Ovary (tissue), 9 donors: ENCODE results near the gene PPIL6. TPM values are rescaled to one million over a fixed set of nuclear protein-coding genes. Genes with fewer than 3 reads are reported as not detected.

Experiments
- DNase-seq, 5 donors: peaks; one replicate each; pipeline ENCODE4 v3.0.0-alpha.2; 2019 to 2020
- H3K27ac ChIP-seq, 2 donors: fragments of 200-600 bp; one replicate each; pipeline versions ENCODE4 v1.5.1 to v1.8.0; 2019 to 2022
- H3K27me3 ChIP-seq: fragments of 200-600 bp; one replicate; pipeline ENCODE4 v1.8.0; 2022
- H3K36me3 ChIP-seq: fragments of 200-600 bp; sonication (generic); one replicate; pipeline ENCODE4 v1.5.1; 2019
- H3K4me1 ChIP-seq: one replicate; pipeline ENCODE4 v1.8.1; 2013; ENCODE audit warnings: mild to moderate bottlenecking, moderate library complexity; ENCODE audit not compliant: insufficient read depth
- H3K4me3 ChIP-seq: fragments of 200-600 bp; sonication (generic); one replicate; pipeline ENCODE4 v1.5.1; 2017
- H3K9me3 ChIP-seq, 2 donors: fragments of 200-600 bp in 1 of 2; sonication (generic) in 1 of 2; one replicate each; pipeline versions ENCODE4 v1.5.1 to v1.8.1; 2013 to 2019; ENCODE audit warnings: mild to moderate bottlenecking in 1 of 2, moderate library complexity in 1 of 2
- CTCF ChIP-seq, 3 donors: fragments of 450-650 bp in 2 of 3; fragments of 200-600 bp in 1 of 3; IDR thresholded peaks; one replicate each; pipeline versions ENCODE4 v1.5.1 to v1.8.0; 2016 to 2022; ENCODE audit warnings: antibody characterized with exemption in 3 of 3, mild to moderate bottlenecking in 1 of 3
- EP300 ChIP-seq: sonication (generic); formaldehyde crosslinking; IDR thresholded peaks from one replicate; pipeline ENCODE4 v1.6.1; 2017; ENCODE audit warnings: antibody characterized with exemption
- POLR2A ChIP-seq: fragments of 450-650 bp; IDR thresholded peaks from one replicate; pipeline ENCODE4 v1.6.1; 2017; ENCODE audit warnings: antibody characterized with exemption, mild to moderate bottlenecking, moderate library complexity
- WGBS, 3 donors: extraction: QIAGEN DNeasy Blood & Tissue Kit in 1 of 3; methylation state at CpG; one replicate each; pipeline versions ENCODE4 v1.1.5 to v1.1.7; 2013 to 2017; 5-methylcytosine and 5-hydroxymethylcytosine counted together
- intact Hi-C, 4 donors: fragments of 100-400 bp; cut with DNase I; formaldehyde crosslinking; loops; one replicate each; pipeline versions ENCODE4 v1.11.0 to v1.15.1; 2022 to 2023
- polyA plus RNA-seq, 2 donors: library from polyadenylated mRNA; stranded (reverse); fragments of 200-250 nt in 1 of 2; fragments of 350-450 nt in 1 of 2; fragmentation: Illumina TruSeq in 1 of 2; extraction: RNeasy Lipid Tissue Mini Kit (QIAGEN cat#74804) in 1 of 2; gene quantifications; one replicate each; pipeline ENCODE4 v1.2.3, GENCODE V29; 2013 to 2014
- total RNA-seq, 7 donors: library from RNA; depleted of rRNA in 2 of 7; stranded (reverse); fragments of >200 nt in 2 of 7; fragmentation: NEBNext Ultra II Directional in 3 of 7; extraction: Animal tissue kit (Norgen Biotek cat#: 25700) in 3 of 7; gene quantifications; one replicate each; pipeline versions ENCODE4 v1.1.0 to v1.2.4, GENCODE V29; 2016 to 2023
- donor health status: DM: no; HTN: no; CAD: no; lungs with moderate emphysema.
- donor health status: DM: no; HTN: no; CAD: no.
- donor health status: Bipolar disorder and iron deficiency.
- donor health status: DM: yes; HTN: yes; CAD: no.
- donor health status: DM: no; HTN: no; CAD: no.
- donor health status: DM: yes; HTN: yes; CAD: no.

Gene PPIL6
- total and polyA plus RNA-seq, 9 donors = 6.3 to 29.8 (median 10.9) TPM

- Histone ChIP-seq H3K4me3 (no peak overlapping the region), H3K4me1 (peaks cover 7% of the 10 kb centered on the region), H3K27me3 (no peaks in the 10 kb centered on the region), H3K36me3 (no peaks in the 10 kb centered on the region), H3K27ac (no peak overlapping the region), H3K9me3 (no peaks in the 10 kb centered on the region)
- no peak for DNase-seq
- intact Hi-C loops = no loop called here
- WGBS, 3 donors = 79 to 89% (median 88%) methylated on average over 8 of the region's 8 CpGs
- TF ChIP-seq EP300 = no peak
- TF ChIP-seq CTCF (IDR thresholded peaks at IDR 0.05) = no peak
- no peak for TF ChIP-seq POLR2A
Measured at GRCh38 chr6:109446541-109446940, 6.1 kb upstream of the PPIL6 start.

- Histone ChIP-seq H3K27me3 (no peaks in the 10 kb centered on the region), H3K9me3 (no peaks in the 10 kb centered on the region), H3K4me1 (peaks cover 11% of the 10 kb centered on the region), H3K27ac (no peak overlapping the region), H3K4me3 (no peak overlapping the region), H3K36me3 (no peaks in the 10 kb centered on the region)
- WGBS, 3 donors = 88 to 91% (median 90%) methylated on average over 15 of the region's 15 CpGs
- intact Hi-C loops = no loop called here
- TF ChIP-seq POLR2A (no peak), EP300 (no peak), CTCF (IDR thresholded peaks at IDR 0.05) (no peak)
- no peak for DNase-seq
Measured at GRCh38 chr6:109446072-109446471, 5.6 kb upstream of the PPIL6 start.

GRCh38 chr6:109445382-109445781 is 5.0 kb upstream of the PPIL6 start:
- Histone ChIP-seq H3K27ac (no peak overlapping the region), H3K4me1 (peaks cover 11% of the 10 kb centered on the region), H3K27me3 (no peaks in the 10 kb centered on the region), H3K4me3 (no peak overlapping the region), H3K9me3 (no peaks in the 10 kb centered on the region), H3K36me3 (no peaks in the 10 kb centered on the region)
- no peak for DNase-seq
- 88 to 91% (median 89%) methylated on average over 9 of the region's 9 CpGs for WGBS, 3 donors
- TF ChIP-seq POLR2A = no peak
- no peak for TF ChIP-seq CTCF (IDR thresholded peaks at IDR 0.05)
- no peak for TF ChIP-seq EP300
- intact Hi-C loops = no loop called here

DNA sequence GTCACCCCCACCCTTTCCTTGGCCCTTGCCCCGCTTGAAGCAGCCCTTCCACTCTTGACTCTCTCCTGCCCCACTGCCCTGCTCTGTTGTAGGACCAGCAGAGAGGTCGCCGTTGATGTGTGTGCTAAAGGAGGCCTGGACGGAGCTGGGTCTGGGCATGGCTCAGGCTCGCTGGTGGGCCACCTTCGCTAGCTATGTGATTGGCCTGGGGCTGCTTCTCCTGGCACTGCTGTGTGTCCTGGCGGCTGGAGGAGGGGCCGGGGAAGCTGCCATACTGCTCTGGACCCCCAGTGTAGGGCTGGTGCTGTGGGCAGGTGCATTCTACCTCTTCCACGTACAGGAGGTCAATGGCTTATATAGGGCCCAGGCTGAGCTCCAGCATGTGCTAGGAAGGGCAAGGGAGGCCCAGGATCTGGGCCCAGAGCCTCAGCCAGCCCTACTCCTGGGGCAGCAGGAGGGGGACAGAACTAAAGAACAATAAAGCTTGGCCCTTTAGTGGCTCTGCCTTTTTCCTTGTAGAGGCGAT is 3.1 kb upstream of the PPIL6 start:
- no peaks in the 10 kb centered on the region for H3K9me3 ChIP-seq
- DNase-seq = no peak
- intact Hi-C loops = loop anchor here in 1 of 4 donors (5.0 kb wide), 1 partner anchor 61 kb away; the partner anchor contains the start of gene CD164
- no peak overlapping the region for H3K27ac ChIP-seq
- H3K4me3 ChIP-seq = no peak overlapping the region
- TF ChIP-seq POLR2A (no peak), CTCF (IDR thresholded peaks at IDR 0.05) (no peak)
- H3K4me1 ChIP-seq = peaks cover 11% of the 10 kb centered on the region
- no peaks in the 10 kb centered on the region for H3K27me3 ChIP-seq
- H3K36me3 ChIP-seq = no peaks in the 10 kb centered on the region
- WGBS, 3 donors = 93 to 96% (median 94%) methylated on average over 10 of the region's 10 CpGs
